Measurements from ENCODE around the gene GZMM. TPM values are rescaled to one million over a fixed set of nuclear protein-coding genes. Genes with fewer than 3 reads are reported as not detected.
A peak's percentile ranks its signal among the peaks of the same experiment; 100 is the strongest.

The GZMM gene
- total RNA-seq, 2 experiments from 2014 or later = 44.5 to 47.4 TPM

- ChIA-PET POLR2A (interaction anchor here (0.7 kb wide), 1 partner anchor 14 kb away, joined by 3 read pairs; the partner anchor contains the start of gene CDC34), CTCF (no interaction called here)
- Mint-ChIP-seq H3K27me3 (no peaks in the 10 kb centered on the region), H3K27ac (no peak overlapping the region), H3K4me1 (peaks cover 13% of the 10 kb centered on the region), H3K9me3 (no peaks in the 10 kb centered on the region), H3K36me3 (ENCODE audit: low read depth) (peaks cover 9% of the 10 kb centered on the region), H3K4me3 (no peak overlapping the region)
- DNase-seq = no peak
Measured at GRCh38 chr19:517721-518597, 25.9 kb upstream of the GZMM start.

- DNase-seq = peak; percentile 33
- Mint-ChIP-seq H3K27ac (no peak overlapping the region), H3K4me1 (peaks cover 13% of the 10 kb centered on the region), H3K27me3 (no peaks in the 10 kb centered on the region), H3K9me3 (no peaks in the 10 kb centered on the region), H3K4me3 (no peak overlapping the region), H3K36me3 (ENCODE audit: low read depth) (peaks cover 9% of the 10 kb centered on the region)
- ChIA-PET POLR2A (no interaction called here), CTCF (no interaction called here)
Measured at GRCh38 chr19:518598-519231, 25.1 kb upstream of the GZMM start.

GRCh38 chr19:519449-519865, 24.4 kb upstream of the GZMM start:
- Mint-ChIP-seq H3K27me3 (no peaks in the 10 kb centered on the region), H3K4me3 (no peak overlapping the region), H3K4me1 (peaks cover 7% of the 10 kb centered on the region), H3K9me3 (no peaks in the 10 kb centered on the region), H3K27ac (no peak overlapping the region), H3K36me3 (ENCODE audit: low read depth) (peaks cover 4% of the 10 kb centered on the region)
- CTCF ChIA-PET = interaction anchor here (3.9 kb wide), 1 partner anchor 9 kb away, joined by 42 read pairs; no protein-coding TSS in a partner anchor
- POLR2A ChIA-PET = no interaction called here
- DNase-seq = no peak

- peak overlapping the region; percentile 31 for H3K27ac Mint-ChIP-seq
- ChIA-PET CTCF (interaction anchor here (2.0 to 3.9 kb wide), 3 partner anchors 9 to 16 kb away, joined by 4 to 42 read pairs (median 11); partner anchors contain the start of gene CDC34), POLR2A (interaction anchor here (0.7 kb wide), 1 partner anchor 157 kb away, joined by 3 read pairs; no protein-coding TSS in a partner anchor)
- peaks cover 3% of the 10 kb centered on the region for H3K4me1 Mint-ChIP-seq
- H3K4me3 Mint-ChIP-seq = no peak overlapping the region
- no peak for DNase-seq
- H3K9me3 Mint-ChIP-seq = no peaks in the 10 kb centered on the region
- peaks cover 2% of the 10 kb centered on the region for H3K36me3 Mint-ChIP-seq (ENCODE audit: low read depth)
- peaks cover 10% of the 10 kb centered on the region for H3K27me3 Mint-ChIP-seq
Measured at GRCh38 chr19:522726-523125, 21.1 kb upstream of the GZMM start.

- no peak overlapping the region for H3K4me3 Mint-ChIP-seq
- peaks cover 3% of the 10 kb centered on the region for H3K4me1 Mint-ChIP-seq
- CTCF ChIA-PET = interaction anchor here (1.0 to 3.2 kb wide), 4 partner anchors 13 to 277 kb away, joined by 3 to 20 read pairs (median 5); partner anchors contain the start of gene GZMM
- no peak overlapping the region for H3K27ac Mint-ChIP-seq
- POLR2A ChIA-PET = no interaction called here
- H3K36me3 Mint-ChIP-seq (ENCODE audit: low read depth) = peaks cover 2% of the 10 kb centered on the region
- peaks cover 10% of the 10 kb centered on the region for H3K27me3 Mint-ChIP-seq
- H3K9me3 Mint-ChIP-seq = no peaks in the 10 kb centered on the region
- no peak for DNase-seq
Measured at GRCh38 chr19:524062-524674, 19.7 kb upstream of the GZMM start.

- Mint-ChIP-seq H3K27me3 (peaks cover 10% of the 10 kb centered on the region), H3K36me3 (ENCODE audit: low read depth) (peaks cover under 1% of the 10 kb centered on the region), H3K4me1 (peaks cover 3% of the 10 kb centered on the region), H3K27ac (no peak overlapping the region), H3K9me3 (no peaks in the 10 kb centered on the region), H3K4me3 (no peak overlapping the region)
- DNase-seq = no peak
- CTCF ChIA-PET = interaction anchor here (1.0 to 3.2 kb wide), 4 partner anchors 14 to 278 kb away, joined by 3 to 20 read pairs (median 5); partner anchors contain the start of gene GZMM
- POLR2A ChIA-PET = no interaction called here
Measured at GRCh38 chr19:525029-525428, 18.8 kb upstream of the GZMM start.

- H3K27ac Mint-ChIP-seq = no peak overlapping the region
- no peaks in the 10 kb centered on the region for H3K9me3 Mint-ChIP-seq
- DNase-seq = no peak
- POLR2A ChIA-PET = interaction anchor here (0.6 kb wide), 1 partner anchor 16 kb away, joined by 7 read pairs; no protein-coding TSS in a partner anchor
- H3K36me3 Mint-ChIP-seq (ENCODE audit: low read depth) = no peaks in the 10 kb centered on the region
- H3K4me3 Mint-ChIP-seq = no peak overlapping the region
- peaks cover 10% of the 10 kb centered on the region for H3K27me3 Mint-ChIP-seq
- CTCF ChIA-PET = interaction anchor here (1.9 to 3.2 kb wide), 2 partner anchors 15 to 279 kb away, joined by 5 to 20 read pairs; no protein-coding TSS in a partner anchor
- H3K4me1 Mint-ChIP-seq = peaks cover 7% of the 10 kb centered on the region
Measured at GRCh38 chr19:525857-526419, 17.9 kb upstream of the GZMM start.

GRCh38 chr19:530134-531008, 13.5 kb upstream of the GZMM start:
- Mint-ChIP-seq H3K9me3 (no peaks in the 10 kb centered on the region), H3K4me3 (peak overlapping the region; percentile 77), H3K27ac (peak overlapping the region; percentile 87), H3K36me3 (ENCODE audit: low read depth) (peaks cover 2% of the 10 kb centered on the region), H3K4me1 (peaks cover 22% of the 10 kb centered on the region), H3K27me3 (peaks cover 8% of the 10 kb centered on the region)
- ChIA-PET POLR2A (interaction anchor here (2.5 kb wide), 1 partner anchor 20 kb away, joined by 8 read pairs; no protein-coding TSS in a partner anchor), CTCF (interaction anchor here (1.0 to 5.0 kb wide), 4 partner anchors 8 to 24 kb away, joined by 4 to 47 read pairs (median 12); partner anchors contain the start of gene TPGS1)
- no peak for DNase-seq

GRCh38 chr19:531009-531752, 12.7 kb upstream of the GZMM start:
- POLR2A ChIA-PET = interaction anchor here (0.6 to 2.5 kb wide), 2 partner anchors 14 to 21 kb away, joined by 3 to 8 read pairs; no protein-coding TSS in a partner anchor
- H3K4me1 Mint-ChIP-seq = peaks cover 22% of the 10 kb centered on the region
- peaks cover 3% of the 10 kb centered on the region for H3K27me3 Mint-ChIP-seq
- no peaks in the 10 kb centered on the region for H3K9me3 Mint-ChIP-seq
- CTCF ChIA-PET = interaction anchor here (1.2 to 5.0 kb wide), 5 partner anchors 9 to 29 kb away, joined by 4 to 47 read pairs (median 11); partner anchors contain the start of gene TPGS1
- peak overlapping the region; percentile 87 for H3K27ac Mint-ChIP-seq
- peaks cover 3% of the 10 kb centered on the region for H3K36me3 Mint-ChIP-seq (ENCODE audit: low read depth)
- DNase-seq = peak; percentile 84
- H3K4me3 Mint-ChIP-seq = peak overlapping the region; percentile 77

GRCh38 chr19:531753-532560, 11.9 kb upstream of the GZMM start, which contains the start of gene CDC34:
Gene CDC34, plus strand, starts transcription at chr19:531760. Its CDS starts 172 bp downstream, at chr19:531932.
- peak within 1 kb of the TSS; percentile 85 for H3K4me3 Mint-ChIP-seq
- peaks cover 5% of the 10 kb centered on the region for H3K36me3 Mint-ChIP-seq (ENCODE audit: low read depth)
- ChIA-PET CTCF (interaction anchor here (1.1 to 5.0 kb wide), 7 partner anchors 10 to 209 kb away, joined by 3 to 47 read pairs (median 6); partner anchors contain the start of gene TPGS1), POLR2A (interaction anchor here (0.6 to 2.5 kb wide), 2 partner anchors 15 to 21 kb away, joined by 3 to 8 read pairs; no protein-coding TSS in a partner anchor)
- DNase-seq = no peak
- peaks cover 20% of the 10 kb centered on the region for H3K4me1 Mint-ChIP-seq
- H3K27ac Mint-ChIP-seq = peak within 1 kb of the TSS; percentile 87
- no peaks in the 10 kb centered on the region for H3K27me3 Mint-ChIP-seq
- H3K9me3 Mint-ChIP-seq = no peaks in the 10 kb centered on the region

Measured in activated CD4-positive, alpha-beta T cell treated with anti-CD3 and anti-CD28 coated beads, Interleukin-2, amount 10 ng/mL, durations not matched to agents 7 days and 5 days (primary cell).